ENCODE data around the gene FMNL2. TPM values are rescaled to one million over a fixed set of nuclear protein-coding genes. Genes with fewer than 3 reads are reported as not detected.

FMNL2 gene
- total RNA-seq, 3 donors from 2014 or later (not counting 1 experiment from before 2014, with no cell fraction given), result 0.34 to 3.0 (median 0.78) TPM

DNA sequence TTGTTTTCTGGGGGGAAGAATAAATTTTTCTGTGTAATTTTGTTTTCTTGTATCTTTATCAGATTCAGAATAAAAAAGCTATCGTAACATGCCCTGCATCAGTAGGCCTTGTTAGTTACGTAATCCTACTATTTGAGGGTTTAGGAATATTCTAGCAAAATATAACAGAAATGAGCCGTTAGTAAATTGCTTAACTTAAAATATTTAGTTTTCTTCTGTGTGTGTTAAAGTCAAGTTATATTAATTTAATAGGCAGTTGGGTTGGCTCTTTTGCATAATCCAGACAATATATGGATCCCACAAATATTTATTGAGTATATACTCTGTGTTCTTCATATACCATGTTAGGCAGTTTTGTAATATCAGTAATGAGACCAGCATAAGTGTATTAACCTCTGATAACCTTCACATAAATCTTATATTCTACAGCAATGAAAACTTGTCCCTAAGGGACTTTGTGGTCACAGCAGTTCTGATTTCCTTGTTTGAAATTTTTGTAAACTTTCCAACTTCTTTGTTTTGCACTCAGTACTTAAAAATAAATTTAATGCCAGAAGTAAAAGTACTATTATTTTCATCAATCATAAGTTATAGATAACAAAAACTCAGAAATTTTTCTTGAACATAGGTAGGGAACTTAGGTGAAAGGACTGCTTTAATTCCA lies 151.9 kb downstream of the FMNL2 start:
- Mint-ChIP-seq H3K36me3 (no peaks in the 10 kb centered on the region), H3K27ac (no peak overlapping the region), H3K27me3 (ENCODE audit: low read depth in 2 of 2) (no peaks in the 10 kb centered on the region), H3K9me3 (no peaks in the 10 kb centered on the region), H3K4me1 (no peaks in the 10 kb centered on the region), H3K4me3 (no peak overlapping the region)
- no peak overlapping the region for H3K27ac ChIP-seq (ENCODE audit: low read length)
- ATAC-seq (no peak), DNase-seq (no peak)
- H3K9me3 ChIP-seq (ENCODE audit: control insufficient read depth, insufficient read depth, low read length), result no peaks in the 10 kb centered on the region
- H3K36me3 ChIP-seq (ENCODE audit: control insufficient read depth, insufficient read depth, low read length), result no peaks in the 10 kb centered on the region
- WGBS (ENCODE audit: insufficient coverage), result 70% methylated on average over 2 of the region's 3 CpGs
- intact Hi-C loops (cut with micrococcal nuclease), result no loop called here
- no peaks in the 10 kb centered on the region for H3K4me1 ChIP-seq (ENCODE audit: control insufficient read depth, insufficient read depth, low read length)
- H3K27me3 ChIP-seq (ENCODE audit: control insufficient read depth, insufficient read depth, low read length), result no peaks in the 10 kb centered on the region
- H3K4me3 ChIP-seq (ENCODE audit: low read length), result no peak overlapping the region
- TF ChIP-seq, protein P1, sequence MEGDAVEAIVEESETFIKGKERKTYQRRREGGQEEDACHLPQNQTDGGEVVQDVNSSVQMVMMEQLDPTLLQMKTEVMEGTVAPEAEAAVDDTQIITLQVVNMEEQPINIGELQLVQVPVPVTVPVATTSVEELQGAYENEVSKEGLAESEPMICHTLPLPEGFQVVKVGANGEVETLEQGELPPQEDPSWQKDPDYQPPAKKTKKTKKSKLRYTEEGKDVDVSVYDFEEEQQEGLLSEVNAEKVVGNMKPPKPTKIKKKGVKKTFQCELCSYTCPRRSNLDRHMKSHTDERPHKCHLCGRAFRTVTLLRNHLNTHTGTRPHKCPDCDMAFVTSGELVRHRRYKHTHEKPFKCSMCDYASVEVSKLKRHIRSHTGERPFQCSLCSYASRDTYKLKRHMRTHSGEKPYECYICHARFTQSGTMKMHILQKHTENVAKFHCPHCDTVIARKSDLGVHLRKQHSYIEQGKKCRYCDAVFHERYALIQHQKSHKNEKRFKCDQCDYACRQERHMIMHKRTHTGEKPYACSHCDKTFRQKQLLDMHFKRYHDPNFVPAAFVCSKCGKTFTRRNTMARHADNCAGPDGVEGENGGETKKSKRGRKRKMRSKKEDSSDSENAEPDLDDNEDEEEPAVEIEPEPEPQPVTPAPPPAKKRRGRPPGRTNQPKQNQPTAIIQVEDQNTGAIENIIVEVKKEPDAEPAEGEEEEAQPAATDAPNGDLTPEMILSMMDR (IDR thresholded peaks at IDR 0.05), result no peak

DNA sequence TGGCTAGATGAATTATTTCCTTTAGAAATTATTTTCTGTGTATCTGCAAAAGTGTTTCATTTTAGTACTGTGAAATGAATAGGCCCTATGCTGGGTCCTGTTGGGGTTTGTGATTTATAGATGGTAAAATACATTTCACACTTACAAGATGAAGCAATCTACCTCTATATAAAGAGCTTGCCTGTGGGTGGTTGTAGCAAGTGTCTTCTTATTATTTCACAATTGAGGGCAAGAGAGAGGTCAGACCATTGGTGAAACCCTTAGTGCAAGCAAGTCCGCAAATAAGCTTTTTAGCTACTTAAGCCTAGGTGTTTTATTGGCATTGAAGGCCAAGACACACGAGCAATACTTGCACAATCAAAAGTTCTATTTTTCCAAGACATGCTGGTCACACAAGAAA lies 153.1 kb downstream of the FMNL2 start:
- H3K27ac ChIP-seq (ENCODE audit: low read length), result no peak overlapping the region
- H3K4me1 Mint-ChIP-seq, result no peaks in the 10 kb centered on the region
- H3K27ac Mint-ChIP-seq, result no peak overlapping the region
- intact Hi-C loops (cut with micrococcal nuclease), result no loop called here
- no peaks in the 10 kb centered on the region for H3K9me3 ChIP-seq (ENCODE audit: control insufficient read depth, insufficient read depth, low read length)
- H3K4me1 ChIP-seq (ENCODE audit: control insufficient read depth, insufficient read depth, low read length), result no peaks in the 10 kb centered on the region
- no peaks in the 10 kb centered on the region for H3K36me3 ChIP-seq (ENCODE audit: control insufficient read depth, insufficient read depth, low read length)
- 75% methylated on average over 2 of the region's 2 CpGs for WGBS (ENCODE audit: insufficient coverage)
- H3K27me3 Mint-ChIP-seq (ENCODE audit: low read depth in 2 of 2), result peaks cover 0 to 11% of the 10 kb centered on the region in 2 donors
- DNase-seq (no peak), ATAC-seq (no peak)
- no peaks in the 10 kb centered on the region for H3K9me3 Mint-ChIP-seq
- TF ChIP-seq, protein P1 (IDR thresholded peaks at IDR 0.05), result no peak
- no peak overlapping the region for H3K4me3 ChIP-seq (ENCODE audit: low read length)
- H3K27me3 ChIP-seq (ENCODE audit: control insufficient read depth, insufficient read depth, low read length), result no peaks in the 10 kb centered on the region
- no peaks in the 10 kb centered on the region for H3K36me3 Mint-ChIP-seq
- no peak overlapping the region for H3K4me3 Mint-ChIP-seq

DNA sequence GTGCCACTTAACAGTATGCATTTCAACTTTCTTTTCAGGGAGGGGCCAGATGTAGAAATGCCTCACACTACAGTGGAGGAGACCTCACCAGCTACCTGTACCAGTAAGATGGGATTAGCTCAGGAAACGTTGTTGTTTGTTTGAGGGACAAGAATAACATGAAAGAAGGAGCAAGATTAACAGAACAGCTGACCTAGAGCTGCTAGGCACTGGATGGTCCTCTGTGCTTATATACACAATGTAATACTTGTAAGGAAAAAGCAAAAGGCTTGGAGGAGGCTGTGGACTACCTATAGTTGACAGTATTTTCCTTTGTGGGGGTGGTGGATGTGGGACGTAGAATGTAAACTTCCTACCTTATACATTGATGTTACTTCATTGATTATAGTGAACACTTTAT lies 154.4 kb downstream of the FMNL2 start:
- WGBS (ENCODE audit: insufficient coverage), result 88% methylated on average over 1 of the region's 2 CpGs
- Histone ChIP-seq H3K4me3 (ENCODE audit: low read length) (no peak overlapping the region), H3K9me3 (ENCODE audit: control insufficient read depth, insufficient read depth, low read length) (no peaks in the 10 kb centered on the region), H3K4me1 (ENCODE audit: control insufficient read depth, insufficient read depth, low read length) (no peaks in the 10 kb centered on the region), H3K27me3 (ENCODE audit: control insufficient read depth, insufficient read depth, low read length) (no peaks in the 10 kb centered on the region), H3K27ac (ENCODE audit: low read length) (no peak overlapping the region), H3K36me3 (ENCODE audit: control insufficient read depth, insufficient read depth, low read length) (no peaks in the 10 kb centered on the region)
- no peaks in the 10 kb centered on the region for H3K9me3 Mint-ChIP-seq
- intact Hi-C loops (cut with micrococcal nuclease), result no loop called here
- H3K36me3 Mint-ChIP-seq, result no peaks in the 10 kb centered on the region
- no peak for DNase-seq
- TF ChIP-seq, protein P1 (IDR thresholded peaks at IDR 0.05), result no peak
- no peak overlapping the region for H3K4me3 Mint-ChIP-seq
- ATAC-seq, result no peak
- no peaks in the 10 kb centered on the region for H3K4me1 Mint-ChIP-seq
- peaks cover 0 to 22% of the 10 kb centered on the region in 2 donors for H3K27me3 Mint-ChIP-seq (ENCODE audit: low read depth in 2 of 2)
- no peak overlapping the region for H3K27ac Mint-ChIP-seq

Measured in natural killer cell (primary cell).